Measurements from ENCODE around the gene OXSR1. TPM values are rescaled to one million over a fixed set of nuclear protein-coding genes. Genes with fewer than 3 reads are reported as not detected.

OXSR1 gene
- total and polyA plus RNA-seq, 8 donors = 26.4 to 53.9 (median 43.0) TPM

- H3K4me1 ChIP-seq = no peaks in the 10 kb centered on the region
- no peak for TF ChIP-seq CTCF (IDR thresholded peaks at IDR 0.05)
- intact Hi-C loops (cut with DNase I) = no loop called here
- no peaks in the 10 kb centered on the region for H3K36me3 ChIP-seq
- H3K27me3 ChIP-seq = no peaks in the 10 kb centered on the region
- H3K4me3 ChIP-seq = no peak overlapping the region
- DNase-seq = no peak
- ATAC-seq = no peak
- H3K9me3 ChIP-seq = no peaks in the 10 kb centered on the region
- H3K27ac ChIP-seq = no peak overlapping the region
These were observed 132.2 kb downstream of the OXSR1 start for GRCh38 chr3:38297537-38297936.

- Histone ChIP-seq H3K36me3 (no peaks in the 10 kb centered on the region), H3K4me3 (no peak overlapping the region), H3K27ac (no peak overlapping the region), H3K4me1 (no peaks in the 10 kb centered on the region), H3K27me3 (no peaks in the 10 kb centered on the region), H3K9me3 (no peaks in the 10 kb centered on the region)
- intact Hi-C loops (cut with DNase I) = no loop called here
- TF ChIP-seq CTCF (IDR thresholded peaks at IDR 0.05) = peak in 1 of 2 donors; percentile 36
- DNase-seq (no peak), ATAC-seq (no peak)
These were observed 132.8 kb downstream of the OXSR1 start for GRCh38 chr3:38297947-38298711.

Other genes with a start within 250 kb of the OXSR1 start
- gene VILL, start 174.8 kb upstream of the OXSR1 start, total RNA-seq = 10 to 100 TPM; 29.0 to 36.9 TPM
- 10 to 100 TPM; 19.5 to 26.6 (median 24.9) TPM for gene VILL, start 174.8 kb upstream of the OXSR1 start, polyA plus RNA-seq (ENCODE audit: insufficient read length in 6 of 6)
- 10 to 100 TPM; 33.3 to 47.5 TPM for gene PLCD1, start 135.9 kb upstream of the OXSR1 start, total RNA-seq
- gene PLCD1, start 135.9 kb upstream of the OXSR1 start, polyA plus RNA-seq (ENCODE audit: insufficient read length in 6 of 6) = 10 to 100 TPM; 41.3 to 54.3 (median 44.6) TPM
- gene DLEC1, start 126.3 kb upstream of the OXSR1 start, total RNA-seq = 1 to 10 TPM; 2.9 to 5.3 TPM
- gene DLEC1, start 126.3 kb upstream of the OXSR1 start, polyA plus RNA-seq (ENCODE audit: insufficient read length in 6 of 6) = 10 to 100 TPM in 1 of 6 donors, 1 to 10 TPM in 5; 2.8 to 10.5 (median 7.8) TPM
- 100 to 1,000 TPM in 1 of 2 donors, 10 to 100 TPM in 1; 97.5 to 106 TPM for gene ACAA1, start 28.4 kb upstream of the OXSR1 start, total RNA-seq
- 10 to 100 TPM; 54.3 to 61.8 (median 58.6) TPM for gene ACAA1, start 28.4 kb upstream of the OXSR1 start, polyA plus RNA-seq (ENCODE audit: insufficient read length in 6 of 6)
- 10 to 100 TPM; 51.5 to 97.4 TPM for gene MYD88, start 26.9 kb upstream of the OXSR1 start, total RNA-seq
- gene MYD88, start 26.9 kb upstream of the OXSR1 start, polyA plus RNA-seq (ENCODE audit: insufficient read length in 6 of 6) = 10 to 100 TPM; 37.8 to 44.2 (median 40.7) TPM
- under 1 TPM; 0.32 to 0.68 TPM for gene SLC22A13, start 100.3 kb downstream of the OXSR1 start, total RNA-seq
- under 1 TPM; 0.11 to 0.55 (median 0.36) TPM for gene SLC22A13, start 100.3 kb downstream of the OXSR1 start, polyA plus RNA-seq (ENCODE audit: insufficient read length in 6 of 6)
- gene SLC22A14, start 116.8 kb downstream of the OXSR1 start, total RNA-seq = under 1 TPM in 1 of 2 donors, not detected in 1; 0.18 TPM
- gene SLC22A14, start 116.8 kb downstream of the OXSR1 start, polyA plus RNA-seq (ENCODE audit: insufficient read length in 6 of 6) = under 1 TPM in 5 of 6 donors, not detected in 1; 0.11 to 0.24 (median 0.13) TPM
- 1 to 10 TPM; 5.1 to 7.2 TPM for gene XYLB, start 181.2 kb downstream of the OXSR1 start, total RNA-seq
- gene XYLB, start 181.2 kb downstream of the OXSR1 start, polyA plus RNA-seq (ENCODE audit: insufficient read length in 6 of 6) = 1 to 10 TPM; 5.8 to 8.7 (median 7.9) TPM